Cardiac muscle cell (in vitro differentiated cells and primary cell): Measurements from ENCODE around the gene DNAI2. TPM values are rescaled to one million over a fixed set of nuclear protein-coding genes. Genes with fewer than 3 reads are reported as not detected.

Experiments
- DNase-seq, 2 donors: peaks; one replicate each; pipeline versions ENCODE4 v3.0.0 to v3.0.0-alpha.2; 2010 to 2017; ENCODE audit warnings: low read depth in 1 of 2, low spot score in 1 of 2
- H3K27ac ChIP-seq: fragments of 200-600 bp; sonication (generic); 2 replicates; pipeline ENCODE4 v1.5.1; 2016
- H3K27me3 ChIP-seq: fragments of 200-600 bp; sonication (generic); 2 replicates; pipeline ENCODE4 v1.6.0; 2016; ENCODE audit warnings: control low read depth
- H3K36me3 ChIP-seq: fragments of 200-600 bp; sonication (generic); 2 replicates; pipeline ENCODE4 v1.5.1; 2016; ENCODE audit warnings: control low read depth
- H3K4me1 ChIP-seq: fragments of 200-600 bp; sonication (generic); 2 replicates; pipeline ENCODE4 v1.8.1; 2017; ENCODE audit warnings: low read depth, mild to moderate bottlenecking, mixed run types
- H3K4me3 ChIP-seq: fragments of 200-600 bp; sonication (generic); 2 replicates; pipeline ENCODE4 v1.5.1; 2016; ENCODE audit warnings: mild to moderate bottlenecking
- H3K9me3 ChIP-seq: fragments of 200-600 bp; sonication (generic); 2 replicates; pipeline ENCODE4 v1.5.1; 2017; ENCODE audit warnings: low read depth, mild to moderate bottlenecking, control low read depth
- CTCF ChIP-seq: IDR thresholded peaks from 2 replicates; pipeline ENCODE4 v1.5.1; 2012; ENCODE audit warnings: low read depth, mild to moderate bottlenecking, low read length
- polyA plus RNA-seq: library from polyadenylated mRNA; unstranded; fragments of >200 nt; fragmentation: Nextera tagmentation; extraction: Ambion mirVana; gene quantifications from 2 replicates; pipeline ENCODE4 v1.2.1, GENCODE V29; 2016
- total RNA-seq: library from RNA; depleted of rRNA; stranded (reverse); fragments of >200 nt; gene quantifications from 2 replicates; pipeline ENCODE4 v1.2.3, GENCODE V29; 2016

The DNAI2 gene
- total RNA-seq (not detected in 2 replicates), polyA plus RNA-seq (not detected in 2 replicates)

GRCh38 chr17:74274060-74274708 is at the start of gene DNAI2:
Gene DNAI2 (plus strand): TSS chr17:74274234. CDS start chr17:74281818, 7,584 bp downstream.
- Histone ChIP-seq H3K4me3 (no peak within 1 kb of the TSS), H3K4me1 (peaks cover 5% of the 10 kb centered on the region), H3K27ac (no peak within 1 kb of the TSS), H3K36me3 (no peaks in the 10 kb centered on the region), H3K27me3 (no peaks in the 10 kb centered on the region), H3K9me3 (no peaks in the 10 kb centered on the region)
- peak; percentile 18 to 65 for DNase-seq
- no peak for TF ChIP-seq CTCF

GRCh38 chr17:74224959-74225725 is 48.9 kb upstream of the DNAI2 start:
- no peaks in the 10 kb centered on the region for H3K9me3 ChIP-seq
- no peak for DNase-seq
- no peak overlapping the region for H3K4me3 ChIP-seq
- H3K4me1 ChIP-seq: no peaks in the 10 kb centered on the region
- no peak overlapping the region for H3K27ac ChIP-seq
- H3K36me3 ChIP-seq: no peaks in the 10 kb centered on the region
- H3K27me3 ChIP-seq: no peaks in the 10 kb centered on the region
- TF ChIP-seq CTCF: no peak

GRCh38 chr17:74226252-74226651 is 47.8 kb upstream of the DNAI2 start:
- DNase-seq: no peak
- H3K4me1 ChIP-seq: no peaks in the 10 kb centered on the region
- no peaks in the 10 kb centered on the region for H3K36me3 ChIP-seq
- no peak for TF ChIP-seq CTCF
- no peak overlapping the region for H3K27ac ChIP-seq
- H3K27me3 ChIP-seq: no peaks in the 10 kb centered on the region
- no peak overlapping the region for H3K4me3 ChIP-seq
- H3K9me3 ChIP-seq: no peaks in the 10 kb centered on the region

GRCh38 chr17:74227271-74228080 is 46.6 kb upstream of the DNAI2 start:
- H3K36me3 ChIP-seq: no peaks in the 10 kb centered on the region
- no peak for TF ChIP-seq CTCF
- H3K4me3 ChIP-seq: no peak overlapping the region
- DNase-seq: no peak
- H3K4me1 ChIP-seq: no peaks in the 10 kb centered on the region
- no peak overlapping the region for H3K27ac ChIP-seq
- no peaks in the 10 kb centered on the region for H3K27me3 ChIP-seq
- no peaks in the 10 kb centered on the region for H3K9me3 ChIP-seq

- no peaks in the 10 kb centered on the region for H3K9me3 ChIP-seq
- H3K36me3 ChIP-seq: no peaks in the 10 kb centered on the region
- no peak overlapping the region for H3K4me3 ChIP-seq
- H3K27me3 ChIP-seq: no peaks in the 10 kb centered on the region
- no peak for TF ChIP-seq CTCF
- H3K27ac ChIP-seq: no peak overlapping the region
- H3K4me1 ChIP-seq: no peaks in the 10 kb centered on the region
- DNase-seq: no peak
These were observed 45.6 kb upstream of the DNAI2 start for GRCh38 chr17:74228306-74228978.
